SK-N-DZ (cell line): ENCODE measurements around the gene TPT1.
"Not testable (repeated sequence)": the region's sequence is repeated elsewhere in the genome, so short reads cannot be mapped to it uniquely, and the experiment has no call there.

Source experiments
- DNase-seq: peaks from one replicate; pipeline ENCODE4 v3.0.0-alpha.2; 2015; ENCODE audit warnings: low spot score
- small RNA-seq, 2 experiments: library from RNA; depleted of rRNA; stranded (forward); fragments of <200 nt; gene quantifications; one replicate each; pipeline ENCODE3, GENCODE V24; 2014

TPT1 gene

GRCh38 chr13:45303026-45303425, 38.0 kb downstream of the TPT1 start:
- no peak for DNase-seq

GRCh38 chr13:45302507-45302906, 38.5 kb downstream of the TPT1 start:
- DNase-seq, result no peak

GRCh38 chr13:45301263-45301662, 39.7 kb downstream of the TPT1 start:
- DNase-seq, result no peak

- DNase-seq, result no peak
Measured at GRCh38 chr13:45300190-45300985, 40.6 kb downstream of the TPT1 start.

GRCh38 chr13:45299194-45299593, 41.8 kb downstream of the TPT1 start:
- DNase-seq, result no peak

GRCh38 chr13:45298550-45298949, 42.4 kb downstream of the TPT1 start:
- not testable (repeated sequence) for DNase-seq

- no peak for DNase-seq
Measured at GRCh38 chr13:45298206-45298505, 42.8 kb downstream of the TPT1 start.

GRCh38 chr13:45297456-45298205, 43.4 kb downstream of the TPT1 start:
- DNase-seq, result no peak

GRCh38 chr13:45296259-45296658, 44.7 kb downstream of the TPT1 start:
- DNase-seq, result no peak

GRCh38 chr13:45295536-45295935, 45.4 kb downstream of the TPT1 start:
- no peak for DNase-seq

GRCh38 chr13:45292176-45292575, 48.8 kb downstream of the TPT1 start:
- DNase-seq, result no peak

- DNase-seq, result no peak
Measured at GRCh38 chr13:45289936-45290563, 50.9 kb downstream of the TPT1 start.

Small RNA genes lying within 50 kb of the gene (small RNA-seq; reads per million reads assigned to genes)
- gene SNORA31, result 12.4 to 42.9 reads per million in 2 experiments
